Heart left ventricle (tissue), 13 donors: Measurements from ENCODE around the gene FUBP1.

Experiments used
- POLR2A ChIP-seq, 2 donors: fragments of 450-650 bp; IDR thresholded peaks; one replicate each; pipeline ENCODE4 v1.6.1; 2017; ENCODE audit warnings: antibody characterized with exemption in 2 of 2, mild to moderate bottlenecking in 2 of 2, moderate library complexity in 2 of 2
- TF ChIP-seq, protein P1 (sequence below), 12 donors: fragments of 200-600 bp; sonication (generic) in 4 of 12; IDR thresholded peaks; one replicate each; pipeline versions ENCODE4 v1.5.0 to v1.8.0; 2018 to 2022; ENCODE audit warnings: antibody characterized with exemption in 12 of 12, mild to moderate bottlenecking in 5 of 12
- donor health status: ischemic (EF 13 %, LVEDD 7.1; RV severe dilation, severe dysfunction).
- donor health status: DM: no; HTN: yes; CAD: no.
- donor health status: DM: no; HTN: no; CAD: no.
- donor health status: ischemic (EF 25% LVEDD 6.9; RV normal size, moderate dysfunction).
- donor health status: ischemic (EF 25% LVEDD 5.7; RV mildly dilated, moderate dysfunction).
- donor health status: ischemic (EF 35%, LVEDD 5.7; RV mildly dilated, moderate dysfunction).
- donor health status: nonischemic (EF 11% LVEDD 7.7; RV severe dilation, severe dysfunction).
- donor health status: DM: yes; HTN: yes; CAD: no.
- donor health status: PGD.
- donor health status: ischemic (EF 29% LVEDD 5.4; RV normal size, mild dysfunction).
- donor health status: nonischemic (EF 23%, LVEDD 6.1; RV moderate dilation, normal function).

DNA sequence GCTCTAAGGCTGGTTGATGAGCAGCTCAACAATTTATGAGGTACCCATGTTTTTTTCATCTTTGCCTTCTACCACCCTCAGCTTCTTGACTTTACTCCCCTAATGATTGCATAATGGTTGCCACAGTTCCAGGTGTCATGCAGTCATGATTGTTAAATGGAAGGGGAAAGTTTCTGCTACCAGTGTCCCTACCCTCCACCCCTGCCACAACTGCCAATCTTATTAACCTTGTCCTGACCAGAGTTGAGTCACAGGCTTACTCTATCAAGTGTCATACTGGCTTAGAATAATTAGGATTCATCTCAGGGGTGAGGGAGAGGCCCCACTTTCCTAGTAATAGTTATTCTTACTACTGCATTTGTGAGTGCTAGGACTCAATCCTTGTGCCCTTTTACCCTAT, 7.9 kb upstream of the FUBP1 start:
- TF ChIP-seq, protein P1, sequence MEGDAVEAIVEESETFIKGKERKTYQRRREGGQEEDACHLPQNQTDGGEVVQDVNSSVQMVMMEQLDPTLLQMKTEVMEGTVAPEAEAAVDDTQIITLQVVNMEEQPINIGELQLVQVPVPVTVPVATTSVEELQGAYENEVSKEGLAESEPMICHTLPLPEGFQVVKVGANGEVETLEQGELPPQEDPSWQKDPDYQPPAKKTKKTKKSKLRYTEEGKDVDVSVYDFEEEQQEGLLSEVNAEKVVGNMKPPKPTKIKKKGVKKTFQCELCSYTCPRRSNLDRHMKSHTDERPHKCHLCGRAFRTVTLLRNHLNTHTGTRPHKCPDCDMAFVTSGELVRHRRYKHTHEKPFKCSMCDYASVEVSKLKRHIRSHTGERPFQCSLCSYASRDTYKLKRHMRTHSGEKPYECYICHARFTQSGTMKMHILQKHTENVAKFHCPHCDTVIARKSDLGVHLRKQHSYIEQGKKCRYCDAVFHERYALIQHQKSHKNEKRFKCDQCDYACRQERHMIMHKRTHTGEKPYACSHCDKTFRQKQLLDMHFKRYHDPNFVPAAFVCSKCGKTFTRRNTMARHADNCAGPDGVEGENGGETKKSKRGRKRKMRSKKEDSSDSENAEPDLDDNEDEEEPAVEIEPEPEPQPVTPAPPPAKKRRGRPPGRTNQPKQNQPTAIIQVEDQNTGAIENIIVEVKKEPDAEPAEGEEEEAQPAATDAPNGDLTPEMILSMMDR (IDR thresholded peaks at IDR 0.05) = no peak
- TF ChIP-seq POLR2A (IDR thresholded peaks at IDR 0.05) = no peak
